Subcutaneous adipose tissue (tissue), 4 donors: ENCODE measurements around the gene AGBL4. TPM values are rescaled to one million over a fixed set of nuclear protein-coding genes. Genes with fewer than 3 reads are reported as not detected.

Experiments used
- total RNA-seq, 4 donors: library from RNA; depleted of rRNA; stranded (reverse); fragments of >200 nt; gene quantifications; one replicate each; pipeline ENCODE4 v1.1.0, GENCODE V29; 2016
- TF ChIP-seq, protein P1 (sequence below): fragments of 450-650 bp; IDR thresholded peaks from one replicate; pipeline ENCODE4 v1.5.1; 2016; ENCODE audit warnings: low read depth, mild to moderate bottlenecking, control low read depth, antibody characterized with exemption, moderate library complexity

AGBL4 gene
- total RNA-seq, 4 donors from 2014 or later = 0.16 to 3.6 (median 0.59) TPM

DNA sequence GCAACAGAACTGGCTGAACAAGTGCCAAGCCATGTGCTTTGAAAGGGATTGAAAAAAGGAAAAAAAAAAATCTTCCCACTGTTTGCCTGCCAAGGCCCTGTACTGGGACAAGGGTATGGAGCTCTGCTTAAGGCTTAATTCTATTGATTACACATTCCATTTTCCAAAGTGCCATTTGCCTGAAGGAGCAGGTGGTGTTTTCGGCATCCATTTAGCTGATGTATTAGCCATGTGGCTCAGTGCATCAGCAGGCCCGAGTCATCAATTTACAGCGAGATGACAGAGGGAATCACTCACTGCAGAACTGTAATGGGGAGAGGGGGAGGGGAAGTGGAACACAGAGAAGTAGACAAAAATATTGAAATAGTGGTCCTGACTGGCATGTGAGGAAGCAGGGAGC lies 1102.9 kb downstream of the AGBL4 start:
- TF ChIP-seq, protein P1, sequence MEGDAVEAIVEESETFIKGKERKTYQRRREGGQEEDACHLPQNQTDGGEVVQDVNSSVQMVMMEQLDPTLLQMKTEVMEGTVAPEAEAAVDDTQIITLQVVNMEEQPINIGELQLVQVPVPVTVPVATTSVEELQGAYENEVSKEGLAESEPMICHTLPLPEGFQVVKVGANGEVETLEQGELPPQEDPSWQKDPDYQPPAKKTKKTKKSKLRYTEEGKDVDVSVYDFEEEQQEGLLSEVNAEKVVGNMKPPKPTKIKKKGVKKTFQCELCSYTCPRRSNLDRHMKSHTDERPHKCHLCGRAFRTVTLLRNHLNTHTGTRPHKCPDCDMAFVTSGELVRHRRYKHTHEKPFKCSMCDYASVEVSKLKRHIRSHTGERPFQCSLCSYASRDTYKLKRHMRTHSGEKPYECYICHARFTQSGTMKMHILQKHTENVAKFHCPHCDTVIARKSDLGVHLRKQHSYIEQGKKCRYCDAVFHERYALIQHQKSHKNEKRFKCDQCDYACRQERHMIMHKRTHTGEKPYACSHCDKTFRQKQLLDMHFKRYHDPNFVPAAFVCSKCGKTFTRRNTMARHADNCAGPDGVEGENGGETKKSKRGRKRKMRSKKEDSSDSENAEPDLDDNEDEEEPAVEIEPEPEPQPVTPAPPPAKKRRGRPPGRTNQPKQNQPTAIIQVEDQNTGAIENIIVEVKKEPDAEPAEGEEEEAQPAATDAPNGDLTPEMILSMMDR = no peak

DNA sequence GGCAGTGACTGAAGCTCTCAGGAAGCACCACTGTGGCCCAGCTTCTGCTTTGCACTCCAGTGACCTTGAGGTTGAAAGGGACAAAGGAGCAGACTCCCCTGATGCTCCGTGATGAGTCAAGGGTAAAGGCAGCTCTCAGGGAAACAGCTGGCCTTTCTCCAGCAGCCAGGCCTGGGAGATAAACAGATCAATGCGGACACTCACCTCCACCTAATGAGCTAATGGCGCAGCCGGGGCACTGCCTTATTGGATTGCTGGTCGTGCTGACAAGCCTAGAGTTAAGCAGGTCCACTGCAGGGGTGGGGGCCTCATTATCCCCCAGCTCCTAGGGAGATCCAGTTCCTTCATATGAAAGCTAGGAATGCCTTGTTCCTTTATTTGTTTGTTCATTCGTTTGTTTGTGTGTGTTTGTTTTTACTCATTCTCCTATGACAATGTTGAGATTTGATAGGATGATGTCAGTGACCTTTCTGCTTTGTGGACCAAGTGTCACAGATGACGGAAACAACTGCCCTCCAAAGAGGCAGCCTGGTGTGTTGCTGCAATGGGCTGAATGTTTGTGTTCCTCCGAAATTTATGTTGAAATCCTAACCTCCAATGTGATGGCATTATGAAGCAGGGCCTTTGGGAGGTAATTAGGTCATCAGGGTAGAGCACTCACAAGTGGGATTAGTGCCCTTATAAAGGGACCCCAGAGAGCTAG lies 1105.7 kb downstream of the AGBL4 start:
- TF ChIP-seq, protein P1 = no peak

DNA sequence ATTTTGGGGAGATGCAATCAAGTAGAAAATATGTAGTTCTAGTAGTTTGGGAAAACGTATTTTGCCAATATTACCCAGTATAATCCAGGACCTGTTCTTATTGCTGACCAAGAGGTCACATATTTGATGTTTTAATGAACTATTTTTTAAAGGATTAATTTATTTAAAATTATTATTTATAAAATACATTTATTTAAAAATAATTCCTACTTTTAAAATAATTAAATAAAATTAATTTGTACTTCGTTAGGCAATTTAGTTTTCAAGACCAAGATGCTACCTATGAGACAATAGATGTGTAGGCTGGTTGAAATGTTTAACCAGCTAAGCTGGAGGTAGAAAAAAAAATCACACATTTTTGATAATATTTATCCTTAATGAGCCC lies 1106.7 kb downstream of the AGBL4 start:
- TF ChIP-seq, protein P1 = no peak

DNA sequence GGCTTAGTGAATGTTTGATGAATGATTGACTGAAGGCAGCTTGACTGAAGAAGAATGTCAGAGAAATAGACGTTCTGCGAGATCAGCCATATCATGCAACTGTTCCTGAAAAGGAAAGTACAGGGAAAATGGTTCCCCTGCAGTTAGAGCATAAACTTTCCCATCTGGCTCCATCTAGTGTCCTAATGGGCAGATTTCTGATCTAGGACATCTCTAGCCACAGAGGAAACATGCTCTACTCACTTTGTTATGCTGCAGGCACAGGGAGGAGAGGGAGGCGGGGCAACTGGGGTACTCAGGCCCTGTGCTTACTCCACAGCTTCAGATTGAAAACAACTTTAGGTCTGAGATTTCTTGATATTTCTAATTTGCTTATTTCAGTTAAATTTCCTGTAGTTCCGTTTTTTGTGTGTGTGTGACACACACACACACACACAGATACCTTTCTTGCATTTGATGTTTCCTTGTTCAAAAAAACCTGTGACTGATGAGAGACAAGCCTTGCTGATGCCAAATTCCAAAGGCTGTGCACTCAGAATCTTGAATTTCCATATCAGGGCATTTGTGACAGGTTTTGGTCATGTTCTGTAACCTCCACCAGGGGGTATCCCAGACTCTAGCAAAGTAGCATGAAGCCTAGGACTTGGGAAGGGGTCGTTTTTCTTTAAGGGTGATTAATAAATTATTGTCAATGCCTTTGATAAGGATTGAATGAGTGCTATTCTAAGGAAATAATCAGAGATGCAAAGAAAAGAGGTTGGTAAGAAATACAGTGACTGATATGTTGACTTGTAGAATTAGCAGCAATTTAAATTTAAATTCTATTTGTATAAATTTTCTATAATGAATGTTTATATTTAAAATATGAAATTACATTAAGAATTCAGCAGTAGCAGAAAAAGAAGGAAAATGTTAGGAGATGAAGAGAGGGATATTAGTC lies 1107.4 kb downstream of the AGBL4 start:
- TF ChIP-seq, protein P1 = no peak

DNA sequence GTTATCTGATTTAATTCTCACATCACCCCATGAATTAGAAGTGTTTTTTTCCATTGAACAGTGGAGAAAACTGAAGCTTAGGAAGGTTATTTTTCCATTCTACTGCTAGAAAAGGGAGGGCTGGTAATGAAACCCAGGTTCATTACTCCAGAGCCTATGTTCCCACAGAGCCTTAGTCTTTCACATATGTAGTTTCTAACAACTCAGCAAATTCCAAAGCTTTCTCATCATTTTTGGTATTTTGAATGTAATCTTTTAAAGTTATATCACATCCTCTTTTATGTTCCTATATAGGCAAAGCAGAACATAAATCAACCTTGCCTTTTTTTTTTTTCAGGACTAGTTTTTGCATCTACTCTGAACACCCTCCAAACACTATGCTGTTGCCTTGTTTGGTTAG lies 1115.1 kb downstream of the AGBL4 start:
- TF ChIP-seq, protein P1 = no peak

DNA sequence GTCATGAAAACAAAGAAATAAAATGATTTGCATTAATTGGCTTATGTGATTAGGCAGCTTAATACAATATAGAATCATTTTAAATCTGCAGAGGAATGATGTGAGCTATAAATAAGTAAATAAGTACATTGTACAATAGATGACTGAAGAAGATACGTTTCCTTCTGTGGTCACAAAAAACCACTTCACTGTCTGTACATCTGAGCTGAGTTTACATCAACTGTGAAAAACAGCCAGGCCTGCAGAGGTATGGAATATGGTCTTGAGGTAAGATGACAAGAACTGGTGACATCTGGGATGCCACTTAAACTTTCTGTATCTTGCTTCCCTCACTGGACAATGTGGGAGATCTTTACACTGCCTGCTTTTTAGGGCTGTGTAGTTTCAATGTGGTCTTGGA lies 1117.0 kb downstream of the AGBL4 start:
- TF ChIP-seq, protein P1 = no peak

DNA sequence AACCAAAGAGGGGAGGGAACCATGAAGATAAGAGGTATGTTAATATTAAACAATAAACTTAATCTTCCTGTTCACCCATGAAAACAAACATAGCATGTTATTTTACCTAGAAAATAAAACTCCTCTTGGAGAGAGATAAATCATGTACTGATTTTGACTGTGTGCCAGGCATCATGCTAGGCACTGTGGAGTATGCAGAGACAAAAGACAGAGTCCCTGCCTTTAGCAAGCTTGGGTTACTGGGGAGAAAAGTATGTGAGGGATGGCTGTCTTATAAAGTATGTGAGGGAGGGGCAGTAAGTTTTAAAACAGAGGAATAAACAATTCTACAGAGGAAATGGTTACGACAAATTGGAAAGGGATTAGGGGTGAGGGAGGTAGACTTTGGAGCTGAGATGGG lies 1117.6 kb downstream of the AGBL4 start:
- TF ChIP-seq, protein P1 = no peak
